Transverse colon (tissue), 4 donors: ENCODE results near the gene OR5B21.

ENCODE experiments used
- CTCF ChIP-seq, 5 experiments: fragments of 200-600 bp in 3 of 5; fragments of 450-650 bp in 2 of 5; sonication (generic) in 3 of 5; IDR thresholded peaks; 1 replicate in 2 of 5; 2 replicates in 3 of 5; pipeline ENCODE4 v1.5.1; 2016 to 2017; ENCODE audit warnings: antibody characterized with exemption in 5 of 5, inconsistent platforms in 3 of 5, mild to moderate bottlenecking in 2 of 5, moderate library complexity in 1 of 5
- EP300 ChIP-seq: sonication (generic); formaldehyde crosslinking; IDR thresholded peaks from one replicate; pipeline ENCODE4 v1.6.1; 2017; ENCODE audit warnings: antibody characterized with exemption, low read depth
- POLR2A ChIP-seq: fragments of 450-650 bp; IDR thresholded peaks from one replicate; pipeline ENCODE4 v1.6.1; 2016; ENCODE audit warnings: antibody characterized with exemption, mild to moderate bottlenecking, moderate library complexity
- POLR2AphosphoS5 ChIP-seq, 3 donors: sonication (generic); formaldehyde crosslinking; IDR thresholded peaks; one replicate each; pipeline ENCODE4 v1.6.1; 2016; ENCODE audit warnings: antibody characterized with exemption in 3 of 3

DNA sequence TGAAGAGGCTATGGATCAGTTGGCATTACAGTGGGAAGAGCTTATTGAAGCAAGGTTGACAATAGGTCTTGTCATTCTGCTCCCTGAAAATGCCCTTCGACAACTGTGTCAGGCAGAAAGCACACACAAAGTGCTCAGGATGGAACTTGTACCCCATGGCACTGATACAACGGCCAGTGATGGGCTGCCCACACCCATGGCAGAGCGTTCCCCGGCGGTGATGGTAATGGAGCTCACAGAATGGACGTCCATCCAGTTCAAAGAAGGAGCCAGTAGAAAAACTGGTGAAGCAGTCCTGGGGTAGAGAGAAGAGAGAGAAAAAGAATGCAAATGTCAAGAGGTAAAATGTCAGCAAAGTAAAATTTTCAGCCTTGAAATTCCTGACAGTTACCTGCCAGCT, 19.5 kb upstream of the OR5B21 start:
- TF ChIP-seq CTCF (IDR thresholded peaks at IDR 0.05): no peak
- no peak for TF ChIP-seq POLR2A
- no peak for TF ChIP-seq POLR2AphosphoS5 (IDR thresholded peaks at IDR 0.05)
- no peak for TF ChIP-seq EP300
